Fibroblast of the aortic adventitia (primary cell): Measurements from ENCODE around the gene CD1C. TPM values are rescaled to one million over a fixed set of nuclear protein-coding genes. Genes with fewer than 3 reads are reported as not detected.
"Not testable (repeated sequence)": the region's sequence is repeated elsewhere in the genome, so short reads cannot be mapped to it uniquely, and the experiment has no call there.

Source experiments
- DNase-seq: peaks from one replicate; pipeline ENCODE4 v3.0.0-alpha.2; 2010; ENCODE audit warnings: low read depth
- H3K4me3 ChIP-seq: 2 replicates; pipeline ENCODE4 v1.5.1; 2011; ENCODE audit warnings: low read depth, mild to moderate bottlenecking, control low read depth, low read length, moderate library complexity
- CTCF ChIP-seq: IDR thresholded peaks from 2 replicates; pipeline ENCODE4 v1.5.1; 2011; ENCODE audit warnings: mild to moderate bottlenecking, low read length, control low read depth, inconsistent platforms; ENCODE audit not compliant: insufficient read depth
- total RNA-seq: library from RNA; depleted of rRNA; stranded (reverse); fragments of >200 nt; gene quantifications from 2 replicates; pipeline ENCODE4 v1.2.3, GENCODE V29; 2012; ENCODE audit warnings: low replicate concordance

Gene CD1C
- total RNA-seq, 1 donor, result not detected

- H3K4me3 ChIP-seq, result no peak overlapping the region
- TF ChIP-seq CTCF, result no peak
- no peak for DNase-seq
Measured at GRCh38 chr1:158333405-158334155, 43.9 kb downstream of the CD1C start.

GRCh38 chr1:158334526-158335212 is 44.9 kb downstream of the CD1C start:
- DNase-seq, result no peak
- H3K4me3 ChIP-seq, result no peak overlapping the region
- TF ChIP-seq CTCF, result no peak

GRCh38 chr1:158335213-158335532 is 45.5 kb downstream of the CD1C start:
- DNase-seq, result no peak
- TF ChIP-seq CTCF, result no peak
- no peak overlapping the region for H3K4me3 ChIP-seq

- not testable (repeated sequence) for H3K4me3 ChIP-seq, DNase-seq
Measured at GRCh38 chr1:158336413-158336812, 46.7 kb downstream of the CD1C start.

Other genes with a start within 250 kb of the CD1C start
- 0.09 TPM in 1 of 2 replicates, not detected in the other for gene CD1D, start 109.0 kb upstream of the CD1C start, total RNA-seq
- not detected in 2 replicates for gene CD1A, start 35.5 kb upstream of the CD1C start, total RNA-seq
- gene CD1B, start 41.6 kb downstream of the CD1C start, total RNA-seq, result not detected in 2 replicates
- gene CD1E, start 64.0 kb downstream of the CD1C start, total RNA-seq, result not detected in 2 replicates
- gene OR10T2, start 109.5 kb downstream of the CD1C start, total RNA-seq, result not detected in 2 replicates
- gene OR10K2, start 136.3 kb downstream of the CD1C start, total RNA-seq, result not detected in 2 replicates
- gene OR10K1, start 171.9 kb downstream of the CD1C start, total RNA-seq, result not detected in 2 replicates
- not detected in 2 replicates for gene OR10R2, start 182.3 kb downstream of the CD1C start, total RNA-seq